WTC11 (cell line): ENCODE measurements around the gene FBXL12.
A peak's percentile ranks its signal among the peaks of the same experiment; 100 is the strongest.

ENCODE experiments used
- CREM ChIP-seq: sonication (generic); formaldehyde crosslinking; IDR thresholded peaks from 2 replicates; pipeline ENCODE4 v1.8.1; 2022; ENCODE audit warnings: mild to moderate bottlenecking, missing genetic modification reagents, moderate library complexity
- ESRRA ChIP-seq: sonication (generic); formaldehyde crosslinking; IDR thresholded peaks from 2 replicates; pipeline ENCODE4 v1.8.1; 2022; ENCODE audit warnings: mild to moderate bottlenecking, missing genetic modification reagents, borderline replicate concordance
- FOXJ3 ChIP-seq: sonication (generic); formaldehyde crosslinking; IDR thresholded peaks from 2 replicates; pipeline ENCODE4 v1.9.0; 2021; ENCODE audit warnings: missing genetic modification reagents, mild to moderate bottlenecking, borderline replicate concordance
- JUN ChIP-seq: sonication (generic); formaldehyde crosslinking; IDR thresholded peaks from 2 replicates; pipeline ENCODE4 v1.8.0; 2023; ENCODE audit warnings: mild to moderate bottlenecking, missing genetic modification reagents
- NFYB ChIP-seq: sonication (generic); formaldehyde crosslinking; conservative IDR thresholded peaks from 2 replicates; pipeline ENCODE4 v1.8.0; 2022; ENCODE audit warnings: low read depth, missing genetic modification reagents
- NR2C2 ChIP-seq: sonication (generic); formaldehyde crosslinking; IDR thresholded peaks from 2 replicates; pipeline ENCODE4 v1.8.0; 2022; ENCODE audit warnings: mild to moderate bottlenecking, missing genetic modification reagents
- TEAD4 ChIP-seq: sonication (generic); formaldehyde crosslinking; IDR thresholded peaks from 2 replicates; pipeline ENCODE4 v1.8.0; 2022; ENCODE audit warnings: mild to moderate bottlenecking, missing genetic modification reagents
- USF2 ChIP-seq: sonication (generic); formaldehyde crosslinking; IDR thresholded peaks from 2 replicates; pipeline ENCODE4 v1.8.1; 2023; ENCODE audit warnings: mild to moderate bottlenecking, missing genetic modification reagents, moderate library complexity
- TF ChIP-seq, protein P1 (sequence below): fragments of 200-600 bp; IDR thresholded peaks from 2 replicates; pipeline ENCODE4 v1.8.0; 2022; ENCODE audit warnings: antibody characterized with exemption
- TF ChIP-seq, protein P2 (sequence below): sonication (generic); formaldehyde crosslinking; conservative IDR thresholded peaks from 2 replicates; pipeline ENCODE4 v1.8.1; 2022; ENCODE audit warnings: mild to moderate bottlenecking, missing genetic modification reagents

DNA sequence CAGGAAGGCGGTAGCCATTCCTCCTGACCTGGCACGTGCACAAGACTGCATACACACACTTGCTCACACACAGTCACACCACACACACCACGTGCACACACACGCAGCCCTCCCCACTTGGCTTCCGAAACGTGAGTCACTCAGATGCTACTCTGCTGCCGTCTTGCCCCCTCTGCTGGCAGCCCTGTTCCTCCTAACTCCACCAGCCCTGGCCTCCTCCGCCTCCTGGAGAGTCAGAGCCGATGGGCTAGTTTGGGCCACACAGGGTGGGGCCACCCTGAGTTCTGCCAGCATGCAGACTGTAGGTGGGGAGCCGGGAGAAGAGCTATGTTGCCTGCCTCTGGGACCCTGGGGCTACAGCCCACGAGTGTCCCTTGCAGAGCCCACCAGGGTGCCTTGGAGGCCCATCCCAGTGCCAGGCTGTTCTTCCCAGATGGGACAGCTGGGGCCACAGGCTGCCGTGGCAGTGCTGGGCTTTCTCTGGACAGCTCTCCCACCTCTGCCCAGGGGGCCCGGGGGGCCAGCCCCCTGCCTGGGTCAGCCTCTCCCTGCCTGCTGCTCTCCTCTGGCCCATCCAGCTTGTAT, 28.3 kb upstream of the FBXL12 start:
- TF ChIP-seq, protein P1, sequence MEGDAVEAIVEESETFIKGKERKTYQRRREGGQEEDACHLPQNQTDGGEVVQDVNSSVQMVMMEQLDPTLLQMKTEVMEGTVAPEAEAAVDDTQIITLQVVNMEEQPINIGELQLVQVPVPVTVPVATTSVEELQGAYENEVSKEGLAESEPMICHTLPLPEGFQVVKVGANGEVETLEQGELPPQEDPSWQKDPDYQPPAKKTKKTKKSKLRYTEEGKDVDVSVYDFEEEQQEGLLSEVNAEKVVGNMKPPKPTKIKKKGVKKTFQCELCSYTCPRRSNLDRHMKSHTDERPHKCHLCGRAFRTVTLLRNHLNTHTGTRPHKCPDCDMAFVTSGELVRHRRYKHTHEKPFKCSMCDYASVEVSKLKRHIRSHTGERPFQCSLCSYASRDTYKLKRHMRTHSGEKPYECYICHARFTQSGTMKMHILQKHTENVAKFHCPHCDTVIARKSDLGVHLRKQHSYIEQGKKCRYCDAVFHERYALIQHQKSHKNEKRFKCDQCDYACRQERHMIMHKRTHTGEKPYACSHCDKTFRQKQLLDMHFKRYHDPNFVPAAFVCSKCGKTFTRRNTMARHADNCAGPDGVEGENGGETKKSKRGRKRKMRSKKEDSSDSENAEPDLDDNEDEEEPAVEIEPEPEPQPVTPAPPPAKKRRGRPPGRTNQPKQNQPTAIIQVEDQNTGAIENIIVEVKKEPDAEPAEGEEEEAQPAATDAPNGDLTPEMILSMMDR: 0 out of 2 replicates have a peak, but pooled peaks have one; percentile 30
- TF ChIP-seq TEAD4: no peak
- TF ChIP-seq NFYB: no peak
- no peak for TF ChIP-seq CREM (CRISPR knock-in tag)
- no peak for TF ChIP-seq ESRRA (CRISPR knock-in tag)
- no peak for TF ChIP-seq JUN (CRISPR knock-in tag)
- no peak for TF ChIP-seq USF2
- no peak for TF ChIP-seq NR2C2 (CRISPR knock-in tag)
- TF ChIP-seq, protein P2, sequence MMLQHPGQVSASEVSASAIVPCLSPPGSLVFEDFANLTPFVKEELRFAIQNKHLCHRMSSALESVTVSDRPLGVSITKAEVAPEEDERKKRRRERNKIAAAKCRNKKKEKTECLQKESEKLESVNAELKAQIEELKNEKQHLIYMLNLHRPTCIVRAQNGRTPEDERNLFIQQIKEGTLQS (CRISPR knock-in tag): no peak
- no peak for TF ChIP-seq FOXJ3 (CRISPR knock-in tag)
